Hepatocyte (in vitro differentiated cells): Measurements from ENCODE around the gene AP3B2. TPM values are rescaled to one million over a fixed set of nuclear protein-coding genes. Genes with fewer than 3 reads are reported as not detected.

Experiments used
- DNase-seq: peaks from one replicate; pipeline ENCODE4 v3.0.0-alpha.2; 2016; ENCODE audit warnings: low spot score
- H2AFZ ChIP-seq: fragments of 200-600 bp; sonication (generic); 2 replicates; pipeline ENCODE4 v1.6.0; 2016; ENCODE audit warnings: antibody characterized with exemption, mild to moderate bottlenecking
- H3K27ac ChIP-seq: fragments of 200-600 bp; sonication (generic); 2 replicates; pipeline ENCODE4 v1.5.1; 2016; ENCODE audit warnings: mild to moderate bottlenecking
- H3K27me3 ChIP-seq: fragments of 200-600 bp; sonication (generic); 2 replicates; pipeline ENCODE4 v1.6.1; 2016
- H3K36me3 ChIP-seq: fragments of 200-600 bp; sonication (generic); replicated peaks from 2 replicates; pipeline ENCODE4 v1.5.1; 2016; ENCODE audit warnings: low read depth; ENCODE audit not compliant: insufficient read depth
- H3K4me1 ChIP-seq: fragments of 200-600 bp; sonication (generic); 2 replicates; pipeline ENCODE4 v1.5.1; 2016; ENCODE audit warnings: mild to moderate bottlenecking, moderate library complexity; ENCODE audit not compliant: insufficient read depth
- H3K4me2 ChIP-seq: fragments of 200-600 bp; sonication (generic); 2 replicates; pipeline ENCODE4 v1.6.0; 2016
- H3K4me3 ChIP-seq: fragments of 200-600 bp; sonication (generic); 2 replicates; pipeline ENCODE4 v1.5.1; 2016; ENCODE audit warnings: mild to moderate bottlenecking
- H3K79me2 ChIP-seq: fragments of 200-600 bp; sonication (generic); 2 replicates; pipeline ENCODE4 v1.6.0; 2017; ENCODE audit warnings: mild to moderate bottlenecking
- H3K9me2 ChIP-seq: fragments of 200-600 bp; sonication (generic); replicated peaks from 2 replicates; pipeline ENCODE4 v1.6.0; 2017; ENCODE audit warnings: mild to moderate bottlenecking; ENCODE audit not compliant: insufficient read depth
- H3K9me3 ChIP-seq: fragments of 200-600 bp; sonication (generic); 2 replicates; pipeline ENCODE4 v1.5.1; 2016; ENCODE audit warnings: low read depth, mild to moderate bottlenecking
- H4K20me1 ChIP-seq: fragments of 200-600 bp; sonication (generic); 2 replicates; pipeline ENCODE4 v1.6.0; 2016; ENCODE audit warnings: mild to moderate bottlenecking; ENCODE audit not compliant: insufficient read depth, poor library complexity, severe bottlenecking
- EZH2 ChIP-seq: fragments of 200-600 bp; sonication (generic); IDR thresholded peaks from 2 replicates; pipeline ENCODE4 v1.6.1; 2016; ENCODE audit warnings: antibody characterized with exemption, mild to moderate bottlenecking, borderline replicate concordance
- EZH2phosphoT487 ChIP-seq: fragments of 200-600 bp; sonication (generic); IDR thresholded peaks from one replicate; pipeline ENCODE4 v1.6.1; 2018; ENCODE audit warnings: antibody characterized with exemption, mild to moderate bottlenecking, low read depth, moderate library complexity; ENCODE audit not compliant: unreplicated experiment, severe bottlenecking
- WGBS: methylation state at CpG from one replicate; pipeline ENCODE4 v1.1.6; 2016; ENCODE audit warnings: low lambda C conversion rate; ENCODE audit errors: missing lambda C conversion rate; 5-methylcytosine and 5-hydroxymethylcytosine counted together
- polyA plus RNA-seq: library from polyadenylated mRNA; unstranded; fragments of >200 nt; fragmentation: Nextera tagmentation; extraction: Ambion mirVana; gene quantifications from 2 replicates; pipeline ENCODE4 v1.2.1, GENCODE V29; 2016
- total RNA-seq: library from RNA; depleted of rRNA; stranded (reverse); fragments of >200 nt; gene quantifications from 2 replicates; pipeline ENCODE4 v1.2.3, GENCODE V29; 2014
- TF ChIP-seq, protein P1 (sequence below): fragments of 200-600 bp; sonication (generic); IDR thresholded peaks from 2 replicates; pipeline ENCODE4 v1.5.1; 2016; ENCODE audit warnings: antibody characterized with exemption, mild to moderate bottlenecking; ENCODE audit not compliant: poor library complexity

The AP3B2 gene
- total and polyA plus RNA-seq, 2 experiments from 2014 or later = 2.3 to 2.9 TPM

DNA sequence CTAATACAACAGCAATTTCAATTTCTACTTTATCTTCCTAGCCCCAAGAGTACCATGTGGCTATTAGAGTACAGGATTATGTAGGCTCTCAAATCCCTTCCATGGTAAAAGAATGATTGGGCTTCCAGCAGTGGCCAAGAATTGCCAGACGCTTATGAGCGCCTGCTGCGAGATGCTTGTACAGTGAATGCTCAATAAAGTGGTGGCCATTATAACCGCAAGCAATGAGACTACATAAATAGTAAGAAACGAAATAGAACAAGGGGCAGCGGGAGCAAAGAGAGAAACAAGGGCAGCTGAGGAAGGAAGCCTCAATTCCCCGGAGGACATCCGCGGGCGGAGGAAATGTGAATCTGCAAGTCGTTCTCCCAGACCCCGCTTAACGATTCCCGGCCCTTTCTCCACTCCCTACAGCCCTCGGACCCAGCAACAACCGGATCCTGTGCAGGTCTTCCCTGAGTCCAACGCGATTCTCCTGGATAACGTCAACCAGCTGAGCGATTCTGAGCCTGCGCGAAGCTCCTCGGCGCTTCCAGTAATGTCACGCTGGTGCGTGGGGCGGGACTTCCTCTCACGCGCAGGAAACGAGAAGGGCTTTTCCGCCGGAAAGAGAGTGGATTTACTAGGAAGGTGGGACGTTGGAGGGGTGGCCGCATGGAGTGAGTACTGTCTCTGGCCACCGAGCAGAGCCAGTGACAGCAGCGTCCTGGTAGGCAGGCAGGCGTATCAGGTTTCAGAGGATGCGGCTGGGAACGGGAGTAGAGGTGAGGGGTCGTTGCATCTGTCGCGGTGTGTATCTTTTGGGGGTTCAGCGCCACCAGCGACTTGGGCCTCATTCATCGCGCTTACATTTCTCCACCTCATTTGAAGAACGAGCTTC, 40.5 kb upstream of the AP3B2 start:
- Histone ChIP-seq H2AFZ (peak overlapping the region; percentile 75), H3K4me3 (peak overlapping the region; percentile 31), H3K79me2 (peaks cover 42% of the 10 kb centered on the region), H3K9me2 (no peaks in the 10 kb centered on the region), H4K20me1 (no peaks in the 10 kb centered on the region), H3K27ac (peak overlapping the region; percentile 95), H3K4me1 (peaks cover 13% of the 10 kb centered on the region), H3K4me2 (peak overlapping the region; percentile 94), H3K36me3 (no peaks in the 10 kb centered on the region), H3K27me3 (no peaks in the 10 kb centered on the region), H3K9me3 (no peaks in the 10 kb centered on the region)
- DNase-seq = peak; percentile 97
- WGBS = 1% methylated on average over 47 of the region's 47 CpGs
- TF ChIP-seq EZH2 (no peak), EZH2phosphoT487 (no peak)
- TF ChIP-seq, protein P1, sequence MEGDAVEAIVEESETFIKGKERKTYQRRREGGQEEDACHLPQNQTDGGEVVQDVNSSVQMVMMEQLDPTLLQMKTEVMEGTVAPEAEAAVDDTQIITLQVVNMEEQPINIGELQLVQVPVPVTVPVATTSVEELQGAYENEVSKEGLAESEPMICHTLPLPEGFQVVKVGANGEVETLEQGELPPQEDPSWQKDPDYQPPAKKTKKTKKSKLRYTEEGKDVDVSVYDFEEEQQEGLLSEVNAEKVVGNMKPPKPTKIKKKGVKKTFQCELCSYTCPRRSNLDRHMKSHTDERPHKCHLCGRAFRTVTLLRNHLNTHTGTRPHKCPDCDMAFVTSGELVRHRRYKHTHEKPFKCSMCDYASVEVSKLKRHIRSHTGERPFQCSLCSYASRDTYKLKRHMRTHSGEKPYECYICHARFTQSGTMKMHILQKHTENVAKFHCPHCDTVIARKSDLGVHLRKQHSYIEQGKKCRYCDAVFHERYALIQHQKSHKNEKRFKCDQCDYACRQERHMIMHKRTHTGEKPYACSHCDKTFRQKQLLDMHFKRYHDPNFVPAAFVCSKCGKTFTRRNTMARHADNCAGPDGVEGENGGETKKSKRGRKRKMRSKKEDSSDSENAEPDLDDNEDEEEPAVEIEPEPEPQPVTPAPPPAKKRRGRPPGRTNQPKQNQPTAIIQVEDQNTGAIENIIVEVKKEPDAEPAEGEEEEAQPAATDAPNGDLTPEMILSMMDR = no peak

DNA sequence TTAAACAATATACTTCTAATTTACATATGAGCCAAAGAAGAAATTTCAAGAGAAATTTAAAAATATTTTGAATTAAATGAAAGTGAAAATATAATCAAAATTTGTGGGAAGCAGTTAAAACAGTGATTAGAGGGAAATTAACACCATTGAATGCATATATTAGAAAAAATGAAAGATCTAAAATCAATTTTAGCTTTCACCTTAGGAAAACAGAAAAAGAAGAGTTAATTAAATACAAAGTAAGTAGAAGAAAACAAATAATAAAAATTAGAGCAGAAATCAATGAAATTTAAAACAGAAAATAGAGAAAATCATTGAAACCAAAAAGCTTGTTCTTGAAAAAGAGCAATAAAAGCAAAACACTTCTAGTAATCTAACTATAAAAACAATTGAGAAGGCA, 38.6 kb upstream of the AP3B2 start:
- no peak overlapping the region for H3K27ac ChIP-seq
- H3K27me3 ChIP-seq = no peaks in the 10 kb centered on the region
- TF ChIP-seq EZH2phosphoT487 (no peak), EZH2 (no peak)
- TF ChIP-seq, protein P1 = no peak
- H3K4me3 ChIP-seq = no peak overlapping the region
- no peaks in the 10 kb centered on the region for H4K20me1 ChIP-seq
- no peak overlapping the region for H2AFZ ChIP-seq
- peaks cover 26% of the 10 kb centered on the region for H3K79me2 ChIP-seq
- no peaks in the 10 kb centered on the region for H3K9me3 ChIP-seq
- no peak overlapping the region for H3K4me2 ChIP-seq
- H3K4me1 ChIP-seq = peaks cover 13% of the 10 kb centered on the region
- no peaks in the 10 kb centered on the region for H3K9me2 ChIP-seq
- no peaks in the 10 kb centered on the region for H3K36me3 ChIP-seq
- no peak for DNase-seq

DNA sequence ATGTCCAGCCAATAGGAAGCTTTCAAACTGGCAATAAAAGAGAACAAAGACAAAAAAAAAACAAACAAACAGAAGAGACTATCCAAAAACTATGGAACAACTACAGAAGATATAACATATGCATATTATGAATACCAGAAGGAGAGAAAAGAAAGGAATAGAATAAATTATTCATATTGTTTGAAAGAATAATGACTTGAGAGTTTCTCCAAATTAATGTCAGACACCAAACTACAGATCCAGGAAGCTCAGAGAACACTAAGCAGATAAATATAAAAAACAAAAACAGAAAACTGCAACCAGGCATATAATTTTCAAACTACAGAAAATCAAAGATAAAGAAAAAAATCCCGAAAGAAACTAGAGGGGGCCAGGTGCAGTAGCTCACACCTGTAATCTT, 34.1 kb upstream of the AP3B2 start:
- H3K4me3 ChIP-seq = no peak overlapping the region
- no peaks in the 10 kb centered on the region for H3K27me3 ChIP-seq
- no peaks in the 10 kb centered on the region for H4K20me1 ChIP-seq
- no peak overlapping the region for H3K27ac ChIP-seq
- no peak overlapping the region for H3K4me2 ChIP-seq
- no peaks in the 10 kb centered on the region for H3K36me3 ChIP-seq
- H3K9me2 ChIP-seq = no peaks in the 10 kb centered on the region
- no peaks in the 10 kb centered on the region for H3K79me2 ChIP-seq
- H2AFZ ChIP-seq = no peak overlapping the region
- WGBS = 95% methylated on average over 1 of the region's 1 CpG
- DNase-seq = no peak
- no peaks in the 10 kb centered on the region for H3K9me3 ChIP-seq
- H3K4me1 ChIP-seq = no peaks in the 10 kb centered on the region
- TF ChIP-seq EZH2 (no peak), EZH2phosphoT487 (no peak)
- TF ChIP-seq, protein P1 = no peak
